HTERT RPE-1 (cell line): ENCODE data around the gene TFPI.

Experiments used
- in situ Hi-C: fragments of 300-500 bp; cut with MboI; formaldehyde crosslinking; loops from 4 replicates; pipeline ENCODE4 v1.14.3; 2020; ENCODE audit warnings: low sequenced_read_pairs

The TFPI gene

DNA sequence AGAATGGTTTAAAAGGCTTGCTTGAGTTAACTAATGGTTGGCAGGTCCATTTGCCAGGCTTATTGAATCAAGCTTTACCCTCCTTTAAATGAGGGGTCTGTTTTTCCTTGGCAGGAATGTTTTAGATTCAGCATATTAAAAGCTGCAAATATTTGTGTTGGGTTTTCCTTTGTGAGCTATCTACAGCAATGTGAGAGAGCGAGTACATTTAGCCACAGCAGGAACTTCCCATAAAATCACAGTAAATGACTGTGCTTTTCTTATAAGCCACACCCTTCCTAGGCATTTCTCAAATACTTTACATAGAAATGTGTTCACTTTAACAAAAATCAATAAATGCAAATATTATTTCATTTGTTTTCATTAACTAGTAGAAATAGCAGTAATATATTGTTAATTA, 130.1 kb downstream of the TFPI start:
- in situ Hi-C loops, result no loop called here

- in situ Hi-C loops, result no loop called here
These were observed 132.0 kb downstream of the TFPI start for GRCh38 chr2:187422282-187422681.

DNA sequence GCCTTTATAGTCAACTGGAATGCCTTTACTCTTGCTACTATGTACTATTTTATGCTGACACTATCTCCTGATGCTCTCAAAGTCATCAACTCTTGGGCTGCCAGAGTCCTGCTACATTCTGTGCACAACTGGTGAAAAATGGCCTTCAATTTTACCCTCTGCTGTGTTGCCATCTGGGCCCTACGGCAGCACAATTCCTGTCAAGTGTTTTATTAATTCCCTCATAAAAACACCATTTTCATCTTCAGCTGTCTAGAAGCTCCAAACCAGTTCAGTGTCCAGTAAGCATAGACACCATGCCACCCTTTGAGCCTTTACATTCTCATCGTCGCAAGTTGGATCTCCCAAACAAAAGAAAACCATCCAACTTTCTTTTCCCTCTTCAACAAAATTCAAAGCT, 132.7 kb downstream of the TFPI start:
- in situ Hi-C loops, result no loop called here

GRCh38 chr2:187419808-187420207, 134.4 kb downstream of the TFPI start:
- in situ Hi-C loops, result no loop called here

DNA sequence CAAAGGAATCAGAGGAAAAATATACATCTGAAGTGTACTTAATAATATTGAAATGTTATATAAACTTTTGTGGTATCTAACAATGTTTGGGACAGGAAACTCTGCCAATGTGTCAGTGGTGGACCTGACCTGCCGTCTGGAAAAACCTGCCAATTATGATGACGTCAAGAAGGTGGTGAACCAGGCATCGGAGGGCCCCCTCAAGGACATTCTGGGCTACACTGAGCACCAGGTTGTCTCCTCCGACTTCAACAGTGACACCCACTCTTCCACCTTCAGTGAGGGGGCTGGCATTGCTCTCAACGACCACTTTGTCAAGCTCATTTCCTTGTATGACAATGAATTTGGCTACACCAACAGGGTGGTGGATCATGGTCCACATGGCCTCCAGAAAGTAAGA, 138.8 kb downstream of the TFPI start:
- in situ Hi-C loops, result no loop called here
